Fibroblast of mammary gland (primary cell): Measurements from ENCODE around the gene SLC26A2.
"Not testable (repeated sequence)": the region's sequence is repeated elsewhere in the genome, so short reads cannot be mapped to it uniquely, and the experiment has no call there.

Source experiments
- DNase-seq: peaks from one replicate; pipeline ENCODE4 v3.0.0-alpha.2; 2010; ENCODE audit warnings: low read depth
- H3K4me3 ChIP-seq: 2 replicates; pipeline ENCODE4 v1.5.1; 2011; ENCODE audit warnings: low read depth, mild to moderate bottlenecking, low read length, moderate library complexity; ENCODE audit not compliant: control insufficient read depth
- TF ChIP-seq, protein P1 (sequence below): conservative IDR thresholded peaks from 2 replicates; pipeline ENCODE4 v1.5.1; 2011; ENCODE audit warnings: low read depth, low read length, inconsistent platforms; ENCODE audit not compliant: control insufficient read depth, insufficient read depth

Gene SLC26A2

DNA sequence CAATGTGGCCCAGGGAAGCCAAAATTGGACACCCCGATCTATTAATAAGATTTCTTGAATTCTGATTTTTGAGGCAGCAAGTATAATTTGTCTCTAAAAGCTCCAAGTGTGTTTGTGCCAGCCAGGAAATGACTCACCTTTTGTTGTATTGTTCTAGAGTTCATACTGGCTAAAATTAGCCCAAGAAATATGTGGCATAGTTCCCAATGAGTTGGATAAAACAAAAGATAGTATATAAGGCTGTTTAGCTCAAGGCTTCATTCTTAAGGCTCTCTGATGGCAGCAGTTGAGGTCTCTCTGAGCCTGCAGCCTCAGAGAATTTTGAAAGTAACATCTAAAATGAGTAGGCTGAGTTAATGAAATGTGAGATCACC lies 61.6 kb downstream of the SLC26A2 start:
- peak; percentile 89 for DNase-seq
- H3K4me3 ChIP-seq: no peak overlapping the region
- TF ChIP-seq, protein P1, sequence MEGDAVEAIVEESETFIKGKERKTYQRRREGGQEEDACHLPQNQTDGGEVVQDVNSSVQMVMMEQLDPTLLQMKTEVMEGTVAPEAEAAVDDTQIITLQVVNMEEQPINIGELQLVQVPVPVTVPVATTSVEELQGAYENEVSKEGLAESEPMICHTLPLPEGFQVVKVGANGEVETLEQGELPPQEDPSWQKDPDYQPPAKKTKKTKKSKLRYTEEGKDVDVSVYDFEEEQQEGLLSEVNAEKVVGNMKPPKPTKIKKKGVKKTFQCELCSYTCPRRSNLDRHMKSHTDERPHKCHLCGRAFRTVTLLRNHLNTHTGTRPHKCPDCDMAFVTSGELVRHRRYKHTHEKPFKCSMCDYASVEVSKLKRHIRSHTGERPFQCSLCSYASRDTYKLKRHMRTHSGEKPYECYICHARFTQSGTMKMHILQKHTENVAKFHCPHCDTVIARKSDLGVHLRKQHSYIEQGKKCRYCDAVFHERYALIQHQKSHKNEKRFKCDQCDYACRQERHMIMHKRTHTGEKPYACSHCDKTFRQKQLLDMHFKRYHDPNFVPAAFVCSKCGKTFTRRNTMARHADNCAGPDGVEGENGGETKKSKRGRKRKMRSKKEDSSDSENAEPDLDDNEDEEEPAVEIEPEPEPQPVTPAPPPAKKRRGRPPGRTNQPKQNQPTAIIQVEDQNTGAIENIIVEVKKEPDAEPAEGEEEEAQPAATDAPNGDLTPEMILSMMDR: no peak

DNA sequence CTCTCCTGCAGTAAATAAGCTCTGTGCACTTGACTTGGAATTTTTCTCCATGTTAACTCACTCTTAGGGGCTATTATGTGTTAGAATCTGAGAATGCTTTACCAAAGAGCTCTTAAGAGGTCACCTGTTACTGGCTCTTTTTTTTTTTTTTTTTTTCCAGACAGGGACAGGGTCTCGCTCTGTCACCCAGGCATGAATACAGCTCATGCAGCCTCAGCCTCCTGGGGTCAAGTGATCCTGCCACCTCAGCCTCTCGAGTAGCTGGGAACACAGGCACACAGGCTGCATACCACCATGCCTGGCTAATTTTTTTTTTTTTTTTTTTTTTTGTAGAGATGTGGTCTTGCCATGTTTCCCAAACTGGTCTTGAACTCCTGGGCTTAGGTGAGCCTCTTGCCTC lies 62.1 kb downstream of the SLC26A2 start:
- no peak overlapping the region for H3K4me3 ChIP-seq
- TF ChIP-seq, protein P1: no peak
- DNase-seq: no peak

DNA sequence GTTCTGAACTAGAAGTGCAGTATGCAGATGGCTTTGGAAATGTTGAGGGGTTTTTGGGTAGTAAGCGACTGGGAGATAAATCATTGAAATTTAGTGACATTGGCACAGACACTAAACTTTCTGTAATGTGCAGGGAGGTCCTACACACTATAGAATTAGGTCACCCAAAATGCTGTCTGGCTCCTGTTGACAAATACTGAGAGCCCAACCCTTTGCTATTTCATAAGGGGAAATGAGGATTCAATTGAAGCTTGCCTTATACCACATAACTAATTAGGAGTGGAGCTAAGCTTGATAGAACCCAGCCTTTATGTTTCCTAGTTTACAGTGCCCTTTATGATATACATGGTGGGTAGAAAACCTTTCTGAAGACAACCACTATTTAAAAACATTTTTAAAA lies 62.6 kb downstream of the SLC26A2 start:
- TF ChIP-seq, protein P1: no peak
- H3K4me3 ChIP-seq: no peak overlapping the region
- DNase-seq: no peak

DNA sequence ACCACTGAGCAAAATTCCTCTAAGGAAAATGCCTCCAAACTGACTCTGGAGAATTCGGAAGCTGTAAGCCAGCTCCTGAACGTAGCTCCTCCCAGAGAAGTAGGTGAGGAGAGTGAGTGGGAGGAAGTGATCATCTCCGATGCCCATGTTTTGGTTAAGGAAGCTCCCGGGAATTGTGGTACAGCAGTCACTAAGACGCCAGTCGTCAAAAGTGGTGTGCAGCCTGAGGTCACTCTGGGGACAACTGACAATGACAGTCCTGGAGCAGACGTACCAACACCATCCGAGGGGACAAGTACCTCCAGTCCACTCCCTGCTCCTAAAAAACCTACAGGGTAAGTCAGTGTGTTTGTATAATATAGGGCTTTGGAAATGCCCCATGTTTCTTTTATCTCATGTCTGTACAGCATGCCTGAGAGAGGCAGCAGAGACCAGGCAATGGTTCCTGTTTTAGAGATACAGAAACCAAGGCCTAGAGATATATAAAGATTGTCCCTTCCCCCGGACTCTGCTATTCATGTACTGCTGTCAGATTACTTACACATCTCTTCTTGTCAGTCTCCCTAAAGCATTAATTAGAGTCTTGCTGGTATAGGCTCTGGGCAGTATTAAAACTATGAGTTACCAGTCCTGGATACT lies 63.9 kb downstream of the SLC26A2 start:
- TF ChIP-seq, protein P1: no peak
- no peak overlapping the region for H3K4me3 ChIP-seq
- no peak for DNase-seq

- H3K4me3 ChIP-seq: no peak overlapping the region
- no peak for DNase-seq
- TF ChIP-seq, protein P1: no peak
Observed at GRCh38 chr5:150026682-150027172, 66.2 kb downstream of the SLC26A2 start.

- not testable (repeated sequence) for DNase-seq, H3K4me3 ChIP-seq
Observed at GRCh38 chr5:150028047-150028446, 67.5 kb downstream of the SLC26A2 start.

GRCh38 chr5:150033334-150033733 lies 72.8 kb downstream of the SLC26A2 start:
- no peak overlapping the region for H3K4me3 ChIP-seq
- TF ChIP-seq, protein P1: no peak
- no peak for DNase-seq
